ENCODE data around the gene MAP3K1.

Gene MAP3K1

DNA sequence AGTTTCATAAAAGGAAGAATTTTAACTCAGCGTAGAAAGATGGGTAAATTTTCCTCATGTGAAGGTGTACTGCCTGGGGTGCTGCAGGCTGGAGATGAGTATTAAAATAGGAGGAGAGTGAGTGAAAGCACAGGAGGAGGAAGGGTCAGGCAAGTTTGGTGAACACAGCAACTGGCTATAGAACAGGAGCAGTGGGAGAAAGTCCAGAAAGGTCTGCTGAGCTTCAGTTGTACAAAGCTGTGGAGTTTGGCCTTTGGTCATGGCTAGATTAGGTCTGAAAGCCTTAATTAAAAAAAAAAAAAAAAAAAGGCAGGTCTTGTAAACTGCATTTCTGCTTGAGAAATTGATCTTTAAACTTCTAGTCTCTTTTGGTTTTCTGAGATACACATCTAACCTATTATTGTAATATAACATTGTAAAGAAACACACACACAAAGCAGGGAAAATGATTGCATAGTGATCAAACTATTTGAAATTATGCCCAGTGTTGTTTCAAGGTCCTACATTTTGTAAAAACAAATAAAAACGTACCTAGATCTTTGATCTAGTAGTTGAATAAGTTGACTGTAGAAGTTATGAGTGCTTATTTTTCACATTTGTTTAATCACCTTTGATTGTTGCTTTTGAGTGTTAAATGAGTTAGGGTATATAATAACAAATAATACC, 43.6 kb downstream of the MAP3K1 start:
- in situ Hi-C loops (cut with MboI; ENCODE audit: low sequenced_read_pairs, unreplicated experiment): no loop called here
- DNase-seq (ENCODE audit: low spot score): no peak
- TF ChIP-seq, protein P1, sequence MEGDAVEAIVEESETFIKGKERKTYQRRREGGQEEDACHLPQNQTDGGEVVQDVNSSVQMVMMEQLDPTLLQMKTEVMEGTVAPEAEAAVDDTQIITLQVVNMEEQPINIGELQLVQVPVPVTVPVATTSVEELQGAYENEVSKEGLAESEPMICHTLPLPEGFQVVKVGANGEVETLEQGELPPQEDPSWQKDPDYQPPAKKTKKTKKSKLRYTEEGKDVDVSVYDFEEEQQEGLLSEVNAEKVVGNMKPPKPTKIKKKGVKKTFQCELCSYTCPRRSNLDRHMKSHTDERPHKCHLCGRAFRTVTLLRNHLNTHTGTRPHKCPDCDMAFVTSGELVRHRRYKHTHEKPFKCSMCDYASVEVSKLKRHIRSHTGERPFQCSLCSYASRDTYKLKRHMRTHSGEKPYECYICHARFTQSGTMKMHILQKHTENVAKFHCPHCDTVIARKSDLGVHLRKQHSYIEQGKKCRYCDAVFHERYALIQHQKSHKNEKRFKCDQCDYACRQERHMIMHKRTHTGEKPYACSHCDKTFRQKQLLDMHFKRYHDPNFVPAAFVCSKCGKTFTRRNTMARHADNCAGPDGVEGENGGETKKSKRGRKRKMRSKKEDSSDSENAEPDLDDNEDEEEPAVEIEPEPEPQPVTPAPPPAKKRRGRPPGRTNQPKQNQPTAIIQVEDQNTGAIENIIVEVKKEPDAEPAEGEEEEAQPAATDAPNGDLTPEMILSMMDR (IDR thresholded peaks at IDR 0.05; ENCODE audit: borderline replicate concordance, control extremely low read depth, extremely low read depth, insufficient read depth, missing control alignments): no peak

DNA sequence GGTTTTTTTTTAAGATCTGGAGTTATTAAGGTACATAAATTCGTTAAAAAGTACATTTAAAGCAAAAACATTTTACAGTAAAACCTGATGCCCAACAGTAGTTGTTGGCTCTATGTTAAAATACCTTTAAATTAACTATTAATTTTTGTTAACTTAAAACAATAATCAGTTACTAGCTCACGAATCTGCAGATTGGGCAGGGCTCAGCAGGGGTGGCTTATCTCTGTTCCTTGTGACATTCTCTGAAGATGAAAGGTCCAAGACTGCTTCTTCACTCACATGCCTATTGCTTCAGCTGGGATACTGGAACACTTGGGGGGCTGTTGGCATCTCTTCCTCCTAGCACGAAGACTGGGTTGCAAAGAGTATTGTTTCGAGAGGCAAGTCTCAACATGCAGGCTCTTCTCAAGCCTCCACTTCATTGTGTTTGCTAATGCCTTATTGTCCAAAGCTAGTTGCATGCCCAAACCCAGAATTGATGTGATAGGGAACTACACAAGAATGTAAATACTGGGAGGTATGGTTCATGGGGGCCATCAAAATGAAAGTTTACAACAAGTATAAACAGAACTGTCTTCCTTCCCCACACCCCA, 46.6 kb downstream of the MAP3K1 start:
- in situ Hi-C loops (cut with MboI; ENCODE audit: low sequenced_read_pairs, unreplicated experiment): no loop called here
- no peak for DNase-seq (ENCODE audit: low spot score)

DNA sequence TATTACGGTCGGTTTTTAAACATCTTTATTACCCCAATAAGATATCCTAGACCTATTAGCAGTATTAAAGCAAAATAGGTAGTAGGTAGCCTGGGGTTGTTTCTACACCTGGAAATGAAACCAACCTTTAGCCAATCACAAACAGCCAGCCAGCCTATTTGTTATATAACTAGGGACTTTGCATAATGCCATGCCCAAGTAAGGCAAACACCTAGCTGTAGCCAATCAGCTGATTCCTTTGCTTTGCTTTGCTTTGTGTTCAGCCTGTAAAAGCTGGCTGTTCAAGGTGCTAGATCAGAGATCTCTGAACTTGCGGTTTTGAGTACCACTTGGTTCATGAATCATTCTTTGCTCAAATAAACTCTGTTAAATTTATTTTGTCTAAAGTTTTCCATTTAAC, 47.6 kb downstream of the MAP3K1 start:
- TF ChIP-seq, protein P1 (IDR thresholded peaks at IDR 0.05; ENCODE audit: borderline replicate concordance, control extremely low read depth, extremely low read depth, insufficient read depth, missing control alignments): no peak
- DNase-seq (ENCODE audit: low spot score): no peak
- in situ Hi-C loops (cut with MboI; ENCODE audit: low sequenced_read_pairs, unreplicated experiment): no loop called here

More for the DNA sequence above, 46.6 kb downstream of the MAP3K1 start:
- TF ChIP-seq, protein P1 (IDR thresholded peaks at IDR 0.05; ENCODE audit: borderline replicate concordance, control extremely low read depth, extremely low read depth, insufficient read depth, missing control alignments): no peak

DNA sequence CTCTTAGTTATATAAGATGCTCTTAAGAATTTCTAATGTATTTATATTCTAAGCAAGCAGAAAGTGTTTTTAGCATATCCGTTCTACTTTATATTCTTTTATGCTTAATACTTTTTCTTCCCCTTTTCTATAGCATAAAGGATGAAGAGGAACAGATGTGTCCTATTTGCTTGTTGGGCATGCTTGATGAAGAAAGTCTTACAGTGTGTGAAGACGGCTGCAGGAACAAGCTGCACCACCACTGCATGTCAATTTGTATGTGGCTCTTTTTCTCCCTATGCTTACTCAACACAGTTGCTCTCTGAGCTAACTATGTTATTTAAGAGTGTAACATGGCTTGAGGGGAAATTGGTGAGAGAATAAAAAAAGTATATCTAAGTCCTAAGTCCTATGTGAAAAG, 56.4 kb downstream of the MAP3K1 start:
- TF ChIP-seq, protein P1 (IDR thresholded peaks at IDR 0.05; ENCODE audit: borderline replicate concordance, control extremely low read depth, extremely low read depth, insufficient read depth, missing control alignments): no peak
- in situ Hi-C loops (cut with MboI; ENCODE audit: low sequenced_read_pairs, unreplicated experiment): no loop called here

DNA sequence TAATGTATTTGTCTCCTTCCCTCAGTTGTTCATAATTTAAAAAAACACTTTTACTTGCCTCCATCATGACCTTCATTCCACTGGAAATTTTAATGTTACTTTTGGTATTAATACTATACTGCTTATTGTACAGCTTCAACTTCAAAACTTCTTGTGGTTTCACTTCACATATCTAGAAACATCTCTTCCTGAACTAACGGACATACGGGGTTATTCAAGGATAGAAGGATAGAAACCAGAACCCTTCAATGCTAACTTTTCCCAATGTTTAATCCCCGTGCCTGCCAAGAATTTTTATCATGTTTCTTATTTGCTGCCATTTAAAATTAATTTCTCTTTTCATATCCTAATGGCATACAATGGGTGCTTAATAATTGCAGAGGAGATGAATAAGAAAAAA, 57.7 kb downstream of the MAP3K1 start:
- TF ChIP-seq, protein P1 (IDR thresholded peaks at IDR 0.05; ENCODE audit: borderline replicate concordance, control extremely low read depth, extremely low read depth, insufficient read depth, missing control alignments): no peak
- in situ Hi-C loops (cut with MboI; ENCODE audit: low sequenced_read_pairs, unreplicated experiment): no loop called here
- DNase-seq (ENCODE audit: low spot score): no peak

More for the DNA sequence above, 56.4 kb downstream of the MAP3K1 start:
- no peak for DNase-seq (ENCODE audit: low spot score)

DNA sequence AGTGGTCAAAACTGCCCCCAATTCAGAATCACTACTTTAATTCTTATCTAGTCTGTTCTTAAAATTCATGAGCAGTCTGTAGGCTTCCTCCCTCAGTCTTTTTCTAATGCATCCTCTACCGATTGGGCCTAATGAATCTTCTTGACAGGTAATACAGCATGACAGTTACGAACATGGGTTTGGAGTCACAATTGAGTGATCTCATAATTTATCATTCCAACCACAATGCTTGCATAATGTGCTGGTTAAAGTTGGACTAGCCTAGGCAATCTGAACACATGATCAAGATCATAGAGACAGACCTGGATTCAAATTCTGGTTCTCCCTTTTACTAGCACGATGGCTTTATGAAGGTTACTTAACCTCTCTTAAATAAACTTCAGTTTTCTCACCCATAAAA, 61.0 kb downstream of the MAP3K1 start:
- in situ Hi-C loops (cut with MboI; ENCODE audit: low sequenced_read_pairs, unreplicated experiment): no loop called here
- TF ChIP-seq, protein P1 (IDR thresholded peaks at IDR 0.05; ENCODE audit: borderline replicate concordance, control extremely low read depth, extremely low read depth, insufficient read depth, missing control alignments): no peak
- no peak for DNase-seq (ENCODE audit: low spot score)

All from GM13976 (cell line).